Measurements from ENCODE around the gene RRP1B. TPM values are rescaled to one million over a fixed set of nuclear protein-coding genes. Genes with fewer than 3 reads are reported as not detected.

The RRP1B gene
- total RNA-seq, 1 donor from 2014 or later = 43.3 TPM

DNA sequence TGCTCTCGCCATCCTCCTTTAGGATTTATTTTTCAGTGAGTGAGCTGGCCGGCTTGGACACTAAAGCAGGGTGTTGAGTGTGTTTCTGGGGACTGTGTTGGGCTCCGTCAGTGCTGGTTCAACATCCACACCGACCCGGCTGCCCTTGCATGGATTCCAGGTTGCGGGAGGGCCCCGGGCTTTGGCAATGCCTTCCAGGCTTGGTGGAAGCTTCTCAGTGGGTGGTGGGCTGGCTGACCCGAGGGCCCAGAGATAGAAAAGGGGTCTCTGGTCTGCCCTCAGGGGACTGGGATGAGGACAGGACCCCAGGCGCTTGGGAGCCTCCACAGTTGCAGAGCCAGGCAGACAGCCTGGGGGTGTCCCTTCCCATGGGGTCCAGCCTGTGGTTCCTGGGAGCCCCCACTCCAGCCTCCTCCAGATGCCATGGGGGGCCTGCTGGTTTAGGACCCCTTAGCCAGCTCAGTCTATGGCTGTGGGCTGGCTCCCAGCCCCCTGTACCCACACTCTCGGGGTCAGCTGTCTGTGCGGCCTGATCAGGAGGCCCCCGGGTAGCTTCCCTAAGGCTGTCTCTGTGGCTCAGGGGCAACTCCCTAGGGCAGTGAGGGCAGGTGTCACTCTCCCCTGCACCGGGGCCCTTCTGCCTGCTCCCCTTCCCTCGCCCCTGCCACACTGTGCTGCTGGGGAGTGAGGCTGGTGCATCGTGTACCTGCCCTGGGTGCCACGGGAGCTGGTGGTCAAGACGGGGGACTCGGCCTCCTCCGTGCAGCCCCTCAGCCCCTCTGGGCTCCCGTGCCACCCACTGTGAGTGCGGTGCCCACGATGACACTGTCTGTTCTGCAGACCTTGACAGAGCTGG, 76.1 kb downstream of the RRP1B start:
- Mint-ChIP-seq H3K36me3 (peaks cover 5% of the 10 kb centered on the region), H3K27ac (no peak overlapping the region), H3K27me3 (no peaks in the 10 kb centered on the region), H3K4me1 (ENCODE audit: unreplicated experiment) (peaks cover 24% of the 10 kb centered on the region), H3K4me3 (no peak overlapping the region), H3K9me3 (no peaks in the 10 kb centered on the region)
- TF ChIP-seq, protein P1, sequence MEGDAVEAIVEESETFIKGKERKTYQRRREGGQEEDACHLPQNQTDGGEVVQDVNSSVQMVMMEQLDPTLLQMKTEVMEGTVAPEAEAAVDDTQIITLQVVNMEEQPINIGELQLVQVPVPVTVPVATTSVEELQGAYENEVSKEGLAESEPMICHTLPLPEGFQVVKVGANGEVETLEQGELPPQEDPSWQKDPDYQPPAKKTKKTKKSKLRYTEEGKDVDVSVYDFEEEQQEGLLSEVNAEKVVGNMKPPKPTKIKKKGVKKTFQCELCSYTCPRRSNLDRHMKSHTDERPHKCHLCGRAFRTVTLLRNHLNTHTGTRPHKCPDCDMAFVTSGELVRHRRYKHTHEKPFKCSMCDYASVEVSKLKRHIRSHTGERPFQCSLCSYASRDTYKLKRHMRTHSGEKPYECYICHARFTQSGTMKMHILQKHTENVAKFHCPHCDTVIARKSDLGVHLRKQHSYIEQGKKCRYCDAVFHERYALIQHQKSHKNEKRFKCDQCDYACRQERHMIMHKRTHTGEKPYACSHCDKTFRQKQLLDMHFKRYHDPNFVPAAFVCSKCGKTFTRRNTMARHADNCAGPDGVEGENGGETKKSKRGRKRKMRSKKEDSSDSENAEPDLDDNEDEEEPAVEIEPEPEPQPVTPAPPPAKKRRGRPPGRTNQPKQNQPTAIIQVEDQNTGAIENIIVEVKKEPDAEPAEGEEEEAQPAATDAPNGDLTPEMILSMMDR (conservative IDR thresholded peaks at IDR 0.05) = no peak
- DNase-seq (ENCODE audit: extremely low spot score, unreplicated experiment) = no peak

GRCh38 chr21:43736224-43736883, 77.0 kb downstream of the RRP1B start:
- Mint-ChIP-seq H3K4me3 (no peak overlapping the region), H3K9me3 (no peaks in the 10 kb centered on the region), H3K36me3 (peaks cover 5% of the 10 kb centered on the region), H3K27me3 (peaks cover 3% of the 10 kb centered on the region), H3K4me1 (ENCODE audit: unreplicated experiment) (peaks cover 28% of the 10 kb centered on the region), H3K27ac (peak overlapping the region; percentile 53)
- DNase-seq (ENCODE audit: extremely low spot score, unreplicated experiment) = no peak
- TF ChIP-seq, protein P1 (conservative IDR thresholded peaks at IDR 0.05) = no peak

DNA sequence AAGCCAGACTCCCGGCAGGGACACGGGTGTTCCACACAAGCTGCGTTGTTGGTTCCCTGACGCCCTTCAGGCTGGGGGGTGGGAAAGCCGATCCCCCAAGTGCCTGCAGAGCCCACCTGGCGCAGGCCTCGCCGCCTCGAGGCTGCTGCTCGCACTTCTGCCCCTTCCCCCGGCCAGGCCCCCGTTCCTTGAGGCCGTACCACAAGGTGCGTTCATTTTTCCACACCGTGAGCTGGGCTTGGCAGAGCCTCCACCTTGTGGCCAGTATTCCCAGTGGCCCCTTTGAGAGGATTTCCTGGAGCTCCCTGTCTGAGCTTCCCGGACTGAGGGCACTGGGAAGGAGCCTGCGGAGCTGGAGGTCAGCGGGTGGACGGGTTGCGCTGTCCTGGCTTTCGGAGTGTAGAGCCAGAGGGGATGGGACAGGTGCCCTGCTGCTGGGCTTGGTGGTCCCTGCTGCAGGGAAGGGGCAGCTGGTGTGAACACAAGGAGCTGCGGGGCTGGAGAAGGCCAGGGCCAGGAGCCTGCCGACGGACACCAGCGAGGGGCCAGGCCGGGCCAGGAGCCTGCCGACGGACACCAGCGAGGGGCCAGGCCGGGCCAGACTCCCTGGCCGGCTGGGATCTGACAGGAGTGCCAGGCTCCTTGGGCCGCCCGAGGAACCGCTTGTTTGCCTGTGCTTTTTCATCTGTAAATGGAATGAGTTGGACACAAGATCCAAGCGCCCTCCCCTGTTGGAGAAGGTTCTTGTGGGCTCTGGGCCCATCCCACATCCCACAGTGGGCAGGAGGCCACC, 78.0 kb downstream of the RRP1B start:
- Mint-ChIP-seq H3K27ac (no peak overlapping the region), H3K4me3 (no peak overlapping the region), H3K27me3 (peaks cover 3% of the 10 kb centered on the region), H3K9me3 (no peaks in the 10 kb centered on the region), H3K36me3 (peaks cover 5% of the 10 kb centered on the region), H3K4me1 (ENCODE audit: unreplicated experiment) (peaks cover 28% of the 10 kb centered on the region)
- no peak for DNase-seq (ENCODE audit: extremely low spot score, unreplicated experiment)
- TF ChIP-seq, protein P1 (conservative IDR thresholded peaks at IDR 0.05) = no peak

DNA sequence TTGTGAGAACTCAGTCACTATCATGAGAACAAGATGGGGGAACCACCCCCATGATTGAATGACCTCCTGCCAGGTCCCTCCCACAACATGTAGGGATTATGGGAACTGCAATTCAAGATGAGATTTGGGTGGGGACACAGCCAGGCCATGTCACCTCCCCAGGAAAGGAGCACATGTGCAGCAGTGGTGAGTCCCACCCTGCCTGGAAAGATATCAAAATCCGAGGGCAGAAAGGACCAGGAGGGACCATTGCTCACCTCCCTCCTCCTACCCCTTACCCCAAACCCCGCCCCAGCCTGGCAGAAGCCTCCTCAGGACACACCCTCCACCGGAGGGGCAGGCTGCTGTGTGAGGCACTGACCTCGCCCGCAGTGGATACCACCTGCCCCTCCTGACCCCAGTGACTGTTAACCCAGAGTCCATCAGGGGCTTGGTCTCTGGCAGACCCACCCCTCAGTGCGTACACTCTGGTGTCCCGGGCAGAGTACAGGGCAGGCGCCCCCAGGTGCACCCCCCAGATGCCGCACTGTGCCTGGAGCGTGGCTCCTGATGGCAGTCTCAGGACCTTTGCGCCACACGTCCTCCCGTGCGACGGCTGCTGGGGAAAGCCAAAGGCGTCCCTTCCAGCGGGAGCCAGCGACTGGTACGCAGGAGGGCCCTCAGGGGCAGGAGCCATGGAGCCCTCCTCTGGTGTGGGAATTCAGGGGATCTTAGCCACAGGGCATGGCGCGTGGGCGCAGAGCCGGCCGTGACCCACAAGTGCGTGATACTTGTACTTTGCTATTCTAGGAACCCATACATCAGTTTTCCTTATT, 80.5 kb downstream of the RRP1B start:
- Mint-ChIP-seq H3K9me3 (no peaks in the 10 kb centered on the region), H3K36me3 (peaks cover 6% of the 10 kb centered on the region), H3K4me3 (no peak overlapping the region), H3K27me3 (peaks cover 3% of the 10 kb centered on the region), H3K4me1 (ENCODE audit: unreplicated experiment) (peaks cover 20% of the 10 kb centered on the region), H3K27ac (peak overlapping the region; percentile 76)
- TF ChIP-seq, protein P1 (conservative IDR thresholded peaks at IDR 0.05) = no peak
- no peak for DNase-seq (ENCODE audit: extremely low spot score, unreplicated experiment)
